Heart right ventricle (tissue), 16 donors: ENCODE results near the gene MPRIP. TPM values are rescaled to one million over a fixed set of nuclear protein-coding genes. Genes with fewer than 3 reads are reported as not detected.
A peak's percentile ranks its signal among the peaks of the same experiment; 100 is the strongest.

Experiments used
- ATAC-seq, 8 donors: fragments of 200-7000 bp; cut with Tn5 transposase; one replicate each; pipeline ENCODE4 v1.9.1; 2020; ENCODE audit warnings: mild to moderate bottlenecking in 8 of 8, moderate library complexity in 8 of 8, moderate number of reproducible peaks in 1 of 8
- DNase-seq, 2 donors: peaks; one replicate each; pipeline ENCODE4 v3.0.0-alpha.2; 2020
- H3K27ac ChIP-seq, 10 donors: fragments of 200-600 bp; sonication (generic) in 2 of 10; one replicate each; pipeline versions ENCODE4 v1.5.0 to v1.8.0; 2020 to 2022; ENCODE audit warnings: mild to moderate bottlenecking in 3 of 10
- H3K27me3 ChIP-seq, 7 donors: fragments of 200-600 bp; one replicate each; pipeline ENCODE4 v1.8.0; 2021 to 2022; ENCODE audit warnings: mild to moderate bottlenecking in 2 of 7
- H3K36me3 ChIP-seq, 9 donors: fragments of 200-600 bp; sonication (generic) in 1 of 9; one replicate each; pipeline versions ENCODE4 v1.5.0 to v1.8.0; 2020 to 2022; ENCODE audit warnings: mild to moderate bottlenecking in 2 of 9
- H3K4me1 ChIP-seq, 9 donors: fragments of 200-600 bp; sonication (generic) in 1 of 9; one replicate each; pipeline versions ENCODE4 v1.5.0 to v1.8.0; 2020 to 2022; ENCODE audit warnings: mild to moderate bottlenecking in 4 of 9
- H3K4me3 ChIP-seq, 10 donors: fragments of 200-600 bp; sonication (generic) in 2 of 10; one replicate each; pipeline versions ENCODE4 v1.5.0 to v1.8.0; 2020 to 2022; ENCODE audit warnings: mild to moderate bottlenecking in 7 of 10, moderate library complexity in 2 of 10
- H3K9me3 ChIP-seq, 11 donors: fragments of 200-600 bp in 10 of 11; sonication (generic) in 2 of 11; one replicate each; pipeline versions ENCODE4 v1.5.0 to v1.8.0; 2013 to 2022; ENCODE audit warnings: mild to moderate bottlenecking in 2 of 11, control low read depth in 1 of 11, moderate library complexity in 1 of 11
- WGBS, 2 donors: extraction: QIAGEN DNeasy Blood & Tissue Kit; methylation state at CpG; one replicate each; pipeline ENCODE4 v1.1.7; 2013; ENCODE audit warnings: inconsistent platforms in 1 of 2; 5-methylcytosine and 5-hydroxymethylcytosine counted together
- intact Hi-C, 10 donors: fragments of 100-400 bp; cut with DNase I; formaldehyde crosslinking; loops; one replicate each; pipeline versions ENCODE4 v1.11.1 to v1.14.2; 2022
- polyA plus RNA-seq, 2 donors: library from polyadenylated mRNA; stranded (reverse); fragments of 200-250 nt; gene quantifications; one replicate each; pipeline ENCODE4 v1.2.3, GENCODE V29; 2013
- total RNA-seq, 10 donors: library from RNA; stranded (reverse); fragmentation: NEBNext Ultra II Directional in 3 of 10; extraction: Animal tissue kit (Norgen Biotek cat#: 25700) in 3 of 10; gene quantifications; one replicate each; pipeline versions ENCODE4 v1.2.1 to v1.2.4, GENCODE V29; 2021 to 2023
- TF ChIP-seq, protein P1 (sequence below), 9 donors: fragments of 200-600 bp; sonication (generic) in 2 of 9; IDR thresholded peaks; one replicate each; pipeline versions ENCODE4 v1.5.0 to v1.8.0; 2021 to 2022; ENCODE audit warnings: antibody characterized with exemption in 9 of 9, mild to moderate bottlenecking in 5 of 9, moderate library complexity in 1 of 9
- donor health status: Arrhythmogenic right ventricular cardiomyopathy.
- donor health status: ischemic (EF 13 %, LVEDD 7.1; RV severe dilation, severe dysfunction).
- donor health status: healthy with polysubstance abuse.
- donor health status: DM: no; HTN: yes; CAD: no.
- donor health status: DM: no; HTN: no; CAD: no.
- donor health status: ischemic (EF 25% LVEDD 6.9; RV normal size, moderate dysfunction).
- donor health status: ischemic (EF 25% LVEDD 5.7; RV mildly dilated, moderate dysfunction).
- donor health status: healthy.
- donor health status: DM: yes; HTN: yes; CAD: no.
- donor health status: Ischemic cardiomyopathy.
- donor health status: ischemic (EF 35%, LVEDD 5.7; RV mildly dilated, moderate dysfunction).
- donor health status: nonischemic (EF 11% LVEDD 7.7; RV severe dilation, severe dysfunction).
- donor health status: DM: yes; HTN: yes; CAD: no.
- donor health status: PGD.
- donor health status: ischemic (EF 29% LVEDD 5.4; RV normal size, mild dysfunction).
- donor health status: nonischemic (EF 23%, LVEDD 6.1; RV moderate dilation, normal function).

Gene MPRIP
- total and polyA plus RNA-seq, 12 donors: 225 to 409 (median 321) TPM

DNA sequence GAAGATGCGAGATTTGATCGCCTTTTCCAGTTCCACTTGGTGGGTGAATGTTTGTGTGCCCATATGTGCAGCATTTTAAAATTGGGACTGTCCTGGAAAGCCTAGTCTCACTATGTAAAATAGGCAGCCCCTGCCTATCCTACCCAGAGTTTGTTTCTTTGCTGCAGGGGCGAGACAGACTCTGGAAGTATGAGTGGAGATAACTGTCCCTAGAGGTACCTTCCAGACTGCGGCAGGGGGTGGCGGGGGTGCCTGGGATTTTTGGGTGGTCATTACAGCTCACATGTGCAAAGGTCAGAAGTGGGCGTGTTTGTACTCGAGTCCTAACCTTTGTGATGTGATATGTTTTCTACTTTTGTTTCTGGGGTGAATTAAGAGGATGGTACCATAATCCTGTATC is 36.6 kb downstream of the MPRIP start:
- H3K36me3 ChIP-seq: peaks cover 0 to 54% (median 16%) of the 10 kb centered on the region in 9 donors
- intact Hi-C loops: loop anchor here in 2 of 10 donors (2.0 to 5.0 kb wide), 2 partner anchors 42 to 53 kb away; no protein-coding TSS in a partner anchor

DNA sequence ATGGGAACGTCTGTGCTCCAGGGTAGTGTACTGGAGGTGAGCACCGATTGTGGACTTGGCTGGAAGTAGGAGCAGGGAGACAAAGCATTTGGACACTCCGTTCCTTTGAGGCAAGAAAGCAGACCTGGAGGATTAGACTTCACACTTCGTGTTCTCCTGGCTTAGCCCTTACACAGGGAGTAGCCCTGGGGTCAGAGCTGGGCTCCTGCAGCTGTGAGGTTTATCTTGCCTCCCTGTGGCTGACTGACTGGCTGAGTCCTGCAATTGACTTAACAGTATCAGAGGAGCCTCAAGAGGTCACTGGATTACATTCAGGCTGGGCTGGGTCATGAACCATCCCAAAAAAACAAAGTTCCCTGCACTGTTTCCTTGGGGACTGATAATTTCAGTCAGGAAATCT is 37.1 kb downstream of the MPRIP start:
- intact Hi-C loops: loop anchor here in 2 of 10 donors (2.0 to 5.0 kb wide), 2 partner anchors 43 to 53 kb away; no protein-coding TSS in a partner anchor
- DNase-seq: no peak

More for the DNA sequence above, 36.6 kb downstream of the MPRIP start:
- ATAC-seq (no peak), DNase-seq (no peak)
- peaks cover 52 to 91% (median 77%) of the 10 kb centered on the region in 9 donors for H3K4me1 ChIP-seq
- no peak overlapping the region for H3K4me3 ChIP-seq
- TF ChIP-seq, protein P1, sequence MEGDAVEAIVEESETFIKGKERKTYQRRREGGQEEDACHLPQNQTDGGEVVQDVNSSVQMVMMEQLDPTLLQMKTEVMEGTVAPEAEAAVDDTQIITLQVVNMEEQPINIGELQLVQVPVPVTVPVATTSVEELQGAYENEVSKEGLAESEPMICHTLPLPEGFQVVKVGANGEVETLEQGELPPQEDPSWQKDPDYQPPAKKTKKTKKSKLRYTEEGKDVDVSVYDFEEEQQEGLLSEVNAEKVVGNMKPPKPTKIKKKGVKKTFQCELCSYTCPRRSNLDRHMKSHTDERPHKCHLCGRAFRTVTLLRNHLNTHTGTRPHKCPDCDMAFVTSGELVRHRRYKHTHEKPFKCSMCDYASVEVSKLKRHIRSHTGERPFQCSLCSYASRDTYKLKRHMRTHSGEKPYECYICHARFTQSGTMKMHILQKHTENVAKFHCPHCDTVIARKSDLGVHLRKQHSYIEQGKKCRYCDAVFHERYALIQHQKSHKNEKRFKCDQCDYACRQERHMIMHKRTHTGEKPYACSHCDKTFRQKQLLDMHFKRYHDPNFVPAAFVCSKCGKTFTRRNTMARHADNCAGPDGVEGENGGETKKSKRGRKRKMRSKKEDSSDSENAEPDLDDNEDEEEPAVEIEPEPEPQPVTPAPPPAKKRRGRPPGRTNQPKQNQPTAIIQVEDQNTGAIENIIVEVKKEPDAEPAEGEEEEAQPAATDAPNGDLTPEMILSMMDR (IDR thresholded peaks at IDR 0.05): no peak
- H3K9me3 ChIP-seq: no peaks in the 10 kb centered on the region
- peak overlapping the region in 2 of 10 donors; percentile 61 to 69 for H3K27ac ChIP-seq
- 78 to 83% methylated on average over 7 of the region's 7 CpGs for whole genome bisulfite sequencing, 2 donors
- H3K27me3 ChIP-seq: no peaks in the 10 kb centered on the region

DNA sequence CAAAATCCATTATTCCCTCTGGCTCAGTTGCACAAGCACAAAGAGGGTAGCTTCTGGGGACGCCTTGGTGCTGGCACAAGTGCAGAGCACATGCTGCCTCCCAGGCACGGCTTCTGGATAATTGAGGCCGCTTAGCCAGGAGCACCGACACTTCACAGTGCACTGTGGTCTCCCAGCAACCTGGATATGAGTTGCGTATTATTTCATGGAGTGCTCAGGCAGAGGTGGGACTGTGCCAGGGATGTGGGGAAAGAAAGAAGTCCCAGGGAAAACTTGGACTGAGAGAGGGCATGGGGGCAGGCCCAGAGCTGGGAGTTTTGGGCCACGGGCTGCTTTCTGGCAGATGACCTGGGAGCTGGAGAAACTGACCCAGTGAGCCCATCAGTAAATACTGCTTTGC is 37.5 kb downstream of the MPRIP start:
- H3K9me3 ChIP-seq: no peaks in the 10 kb centered on the region

More for the DNA sequence above, 37.1 kb downstream of the MPRIP start:
- 28 to 42% methylated on average over 4 of the region's 4 CpGs for WGBS, 2 donors
- H3K4me3 ChIP-seq: no peak overlapping the region
- H3K27ac ChIP-seq: peak overlapping the region in 8 of 10 donors; percentile 20 to 72 (median 58)
- no peaks in the 10 kb centered on the region for H3K9me3 ChIP-seq
- H3K4me1 ChIP-seq: peaks cover 48 to 89% (median 72%) of the 10 kb centered on the region in 9 donors
- ATAC-seq: peak; percentile 16 to 61 (median 44)
- H3K36me3 ChIP-seq: peaks cover 0 to 59% (median 19%) of the 10 kb centered on the region in 9 donors
- TF ChIP-seq, protein P1 (IDR thresholded peaks at IDR 0.05): no peak
- H3K27me3 ChIP-seq: no peaks in the 10 kb centered on the region

DNA sequence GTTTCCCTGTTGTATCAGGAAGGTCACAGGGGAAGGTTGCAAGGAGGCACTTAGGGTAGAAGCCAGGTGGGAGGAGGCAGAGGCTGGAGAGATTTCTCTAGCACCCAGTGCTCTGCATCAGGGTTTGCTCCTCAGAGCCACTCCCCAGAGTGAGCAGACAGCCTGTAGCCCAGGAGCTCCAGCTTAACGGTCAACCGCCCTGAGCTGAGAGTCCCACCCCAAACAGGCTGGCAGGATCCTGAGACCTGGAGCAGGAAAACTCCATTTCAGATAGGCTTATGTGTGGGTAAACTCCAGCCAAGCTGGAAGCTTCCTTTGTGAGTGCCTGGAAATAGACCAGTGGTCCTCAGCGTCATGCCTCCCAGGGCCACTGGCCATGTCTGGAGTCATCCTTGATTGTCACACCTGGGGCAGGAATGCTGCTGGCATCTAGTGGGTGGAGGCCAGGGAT is 37.9 kb downstream of the MPRIP start:
- ATAC-seq: peak in 5 of 8 donors; percentile 4 to 28 (median 14)
- DNase-seq: no peak
- Histone ChIP-seq H3K27me3 (no peaks in the 10 kb centered on the region), H3K36me3 (peaks cover 0 to 67% (median 19%) of the 10 kb centered on the region in 9 donors), H3K27ac (peak overlapping the region in 9 of 10 donors; percentile 23 to 72 (median 59)), H3K4me3 (no peak overlapping the region), H3K4me1 (peaks cover 44 to 89% (median 63%) of the 10 kb centered on the region in 9 donors), H3K9me3 (no peaks in the 10 kb centered on the region)
- intact Hi-C loops: no loop called here
- TF ChIP-seq, protein P1 (IDR thresholded peaks at IDR 0.05): no peak
- WGBS, 2 donors: 35 to 40% methylated on average over 3 of the region's 3 CpGs

More for the DNA sequence above, 37.5 kb downstream of the MPRIP start:
- peak; percentile 40 to 50 for DNase-seq
- WGBS, 2 donors: 28 to 35% methylated on average over 6 of the region's 6 CpGs
- ATAC-seq: peak; percentile 44 to 90 (median 65)
- Histone ChIP-seq H3K27ac (peak overlapping the region in 9 of 10 donors; percentile 23 to 72 (median 59)), H3K27me3 (no peaks in the 10 kb centered on the region), H3K36me3 (peaks cover 0 to 64% (median 19%) of the 10 kb centered on the region in 9 donors), H3K4me1 (peaks cover 45 to 89% (median 68%) of the 10 kb centered on the region in 9 donors), H3K4me3 (no peak overlapping the region)
- TF ChIP-seq, protein P1 (IDR thresholded peaks at IDR 0.05): no peak
- intact Hi-C loops: loop anchor here in 2 of 10 donors (2.0 to 5.0 kb wide), 2 partner anchors 43 to 53 kb away; no protein-coding TSS in a partner anchor
